ENCODE data around the gene ANAPC10. TPM values are rescaled to one million over a fixed set of nuclear protein-coding genes. Genes with fewer than 3 reads are reported as not detected.
A peak's percentile ranks its signal among the peaks of the same experiment; 100 is the strongest.
"Not testable (repeated sequence)": the region's sequence is repeated elsewhere in the genome, so short reads cannot be mapped to it uniquely, and the experiment has no call there.

Gene ANAPC10, protein sequence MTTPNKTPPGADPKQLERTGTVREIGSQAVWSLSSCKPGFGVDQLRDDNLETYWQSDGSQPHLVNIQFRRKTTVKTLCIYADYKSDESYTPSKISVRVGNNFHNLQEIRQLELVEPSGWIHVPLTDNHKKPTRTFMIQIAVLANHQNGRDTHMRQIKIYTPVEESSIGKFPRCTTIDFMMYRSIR
- total RNA-seq (2014; rRNA removed; shearing (Covaris generic)), result 22.9 and 31.4 TPM in 2 replicates

DNA sequence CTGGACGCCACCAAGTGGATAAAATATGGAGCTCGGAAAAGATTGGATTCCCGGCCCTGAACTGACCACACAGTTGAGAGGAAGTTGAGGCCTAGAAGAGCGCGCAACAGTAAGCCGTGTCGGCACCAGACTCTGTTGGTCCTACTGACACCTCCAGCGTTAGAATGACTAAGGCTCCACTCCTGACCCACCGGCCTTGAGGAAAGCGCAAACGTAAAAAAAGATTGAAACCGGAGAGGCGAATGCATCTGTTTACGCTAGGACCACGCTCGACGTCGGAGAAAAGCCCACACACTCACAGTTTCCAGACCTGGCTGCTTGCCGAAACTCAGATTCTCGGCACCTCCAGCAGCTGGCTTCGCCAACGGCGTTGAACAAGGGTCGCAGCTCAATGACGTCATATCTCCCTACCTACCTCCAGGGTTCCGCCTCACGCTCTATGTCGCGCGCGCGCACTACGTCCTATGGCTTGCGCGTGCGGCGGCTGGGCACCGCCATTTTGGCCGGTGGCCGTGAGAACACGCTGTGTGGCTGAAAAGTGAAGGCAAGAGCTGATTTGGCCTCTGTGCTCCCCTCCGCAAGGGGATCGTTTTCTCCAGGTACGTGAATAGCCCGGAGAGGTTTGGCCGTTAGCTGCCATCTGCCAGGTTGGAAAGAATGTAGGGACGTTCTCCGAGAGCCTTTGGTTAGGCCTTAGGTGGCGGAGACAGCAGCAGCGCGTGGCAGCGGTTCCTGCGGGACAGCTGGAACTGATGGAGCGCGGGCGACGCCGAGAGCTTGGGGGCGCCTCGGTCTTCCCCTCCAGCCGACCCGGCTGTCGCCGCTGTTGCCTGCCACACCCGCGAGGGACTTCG is at the start of gene ANAPC10, which contains the start of gene ABCE1:
TSS of gene ANAPC10 (minus strand) at position 376 of the 854 bp plus-strand sequence. CDS start 2,097 bp downstream, outside the sequence.
TSS of gene ABCE1 (plus strand) at position 491 of the 854 bp plus-strand sequence. CDS start 6,102 bp downstream, outside the sequence.
- peak within 1 kb of the TSS; percentile 91 for H3K4me3 ChIP-seq (ENCODE audit: insufficient read depth, low read depth, low read length)

DNA sequence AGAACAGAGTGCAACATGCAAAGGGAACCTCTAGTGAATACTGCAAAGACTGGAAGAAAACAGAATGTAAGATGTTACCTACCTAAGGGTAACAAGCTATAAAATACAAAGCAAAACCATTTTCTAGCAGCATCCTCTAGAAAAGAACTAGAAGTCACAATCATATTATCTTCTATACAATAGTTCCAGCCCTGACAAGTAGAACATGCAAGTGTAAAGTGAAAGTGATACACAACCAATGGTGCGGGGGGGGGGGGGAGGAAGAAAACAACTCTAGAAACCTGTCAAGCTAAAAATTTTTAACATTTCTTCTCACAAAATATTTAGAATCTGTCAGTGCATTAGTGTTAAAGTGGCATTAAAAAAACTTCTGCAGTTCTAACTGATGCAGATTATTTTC is 38.2 kb upstream of the ANAPC10 start:
- DNase-seq; H3K4me3 ChIP-seq (ENCODE audit: insufficient read depth, low read depth, low read length); H3K27me3 ChIP-seq (ENCODE audit: control insufficient read depth, insufficient read depth, low read length): not testable (repeated sequence)
- H3K36me3 ChIP-seq (replicated peaks; ENCODE audit: control insufficient read depth, insufficient read depth, low read length), result peaks cover 12% of the 10 kb centered on the region

More for the DNA sequence above, at the start of gene ANAPC10, which contains the start of gene ABCE1:
- peak; percentile 85 for DNase-seq
- Histone ChIP-seq H3K27me3 (ENCODE audit: control insufficient read depth, insufficient read depth, low read length) (no peaks in the 10 kb centered on the region), H3K36me3 (replicated peaks; ENCODE audit: control insufficient read depth, insufficient read depth, low read length) (peaks cover 4% of the 10 kb centered on the region)

DNA sequence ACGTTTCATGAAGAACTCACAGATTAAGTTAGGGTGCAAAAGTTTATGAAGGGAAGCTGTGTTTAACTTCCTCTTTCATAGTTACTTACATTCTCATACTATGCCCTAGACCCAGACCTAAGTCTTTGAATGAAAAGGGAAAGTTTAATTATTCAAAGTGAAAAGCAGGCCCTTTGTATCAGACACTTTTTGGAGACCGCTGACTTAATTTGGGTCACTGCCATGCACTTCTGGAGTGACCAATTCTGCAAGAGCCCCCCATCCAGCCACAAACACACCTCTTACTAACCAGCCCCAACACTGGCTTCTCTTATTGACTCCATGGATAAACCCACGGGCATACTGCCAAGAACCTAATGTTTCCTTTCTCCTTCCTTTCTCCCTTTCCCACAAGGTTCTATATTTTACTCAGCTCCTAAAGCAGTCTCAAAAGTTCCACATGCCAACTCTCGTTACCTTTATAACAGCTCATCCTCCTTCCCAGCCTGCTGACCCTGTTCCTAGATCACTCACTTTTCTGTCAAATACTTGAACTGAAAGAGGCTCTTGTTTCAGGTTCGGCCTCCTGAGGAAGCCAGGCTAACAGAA is 34.6 kb upstream of the ANAPC10 start:
- DNase-seq, result no peak
- H3K36me3 ChIP-seq (replicated peaks; ENCODE audit: control insufficient read depth, insufficient read depth, low read length), result no peaks in the 10 kb centered on the region; the same call in 1 of the 2 replicates
- no peak overlapping the region for H3K4me3 ChIP-seq (ENCODE audit: insufficient read depth, low read depth, low read length)
- H3K27me3 ChIP-seq (ENCODE audit: control insufficient read depth, insufficient read depth, low read length), result no peaks in the 10 kb centered on the region

DNA sequence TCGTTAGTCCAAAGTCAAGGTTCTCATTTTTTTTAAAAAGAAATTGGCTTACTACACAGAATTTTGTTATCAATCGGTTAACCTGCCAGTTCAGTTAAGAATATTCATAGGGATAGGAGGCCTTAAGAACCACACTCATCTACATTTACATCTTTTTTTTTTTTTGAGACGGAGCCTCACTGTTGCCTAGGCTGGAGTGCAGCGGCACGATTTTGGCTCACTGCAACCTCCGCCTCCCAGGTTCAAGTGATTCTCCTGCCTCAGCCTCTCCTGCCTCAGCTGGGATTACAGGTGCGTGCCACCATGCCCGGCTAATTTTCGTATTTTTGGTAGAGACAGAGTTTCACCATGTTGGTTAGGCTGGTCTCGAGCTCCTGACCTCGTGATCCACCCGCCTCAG is 33.9 kb upstream of the ANAPC10 start:
- Histone ChIP-seq H3K4me3 (ENCODE audit: insufficient read depth, low read depth, low read length) (no peak overlapping the region), H3K27me3 (ENCODE audit: control insufficient read depth, insufficient read depth, low read length) (no peaks in the 10 kb centered on the region), H3K36me3 (replicated peaks; ENCODE audit: control insufficient read depth, insufficient read depth, low read length) (no peaks in the 10 kb centered on the region; the same call in 1 of the 2 replicates)
- no peak for DNase-seq

DNA sequence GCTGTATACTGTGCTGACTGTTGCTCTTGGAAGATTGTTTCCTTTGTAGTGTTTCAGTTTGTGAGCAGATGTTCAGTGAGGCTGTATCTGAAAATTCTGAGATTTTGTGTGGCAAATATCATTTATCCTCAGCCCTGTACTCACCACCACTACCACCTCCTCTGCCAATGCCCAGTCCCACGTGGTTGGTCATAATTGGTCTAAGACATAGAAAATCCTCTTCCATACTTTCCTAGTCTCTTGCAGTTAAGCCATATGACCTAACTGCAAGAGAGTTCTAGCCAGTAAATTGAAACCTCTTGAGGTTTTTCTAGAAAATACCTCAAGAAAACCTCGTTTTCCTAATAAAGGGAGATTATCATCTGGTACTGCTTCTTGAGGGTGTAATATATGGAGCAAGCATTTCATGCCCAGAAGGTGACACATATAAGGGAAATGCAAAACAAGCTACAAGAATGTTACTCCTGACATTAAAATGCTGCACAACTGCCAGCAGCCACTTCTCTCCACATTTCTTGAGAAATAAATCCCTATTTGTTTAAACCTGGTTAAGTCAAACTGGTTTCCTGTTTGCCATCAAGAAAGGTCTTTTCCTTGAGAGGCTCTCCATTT is 32.9 kb upstream of the ANAPC10 start:
- no peak overlapping the region for H3K4me3 ChIP-seq (ENCODE audit: insufficient read depth, low read depth, low read length)
- H3K36me3 ChIP-seq (replicated peaks; ENCODE audit: control insufficient read depth, insufficient read depth, low read length), result no peaks in the 10 kb centered on the region; the same call in 1 of the 2 replicates
- no peak for DNase-seq
- H3K27me3 ChIP-seq (ENCODE audit: control insufficient read depth, insufficient read depth, low read length), result no peaks in the 10 kb centered on the region

DNA sequence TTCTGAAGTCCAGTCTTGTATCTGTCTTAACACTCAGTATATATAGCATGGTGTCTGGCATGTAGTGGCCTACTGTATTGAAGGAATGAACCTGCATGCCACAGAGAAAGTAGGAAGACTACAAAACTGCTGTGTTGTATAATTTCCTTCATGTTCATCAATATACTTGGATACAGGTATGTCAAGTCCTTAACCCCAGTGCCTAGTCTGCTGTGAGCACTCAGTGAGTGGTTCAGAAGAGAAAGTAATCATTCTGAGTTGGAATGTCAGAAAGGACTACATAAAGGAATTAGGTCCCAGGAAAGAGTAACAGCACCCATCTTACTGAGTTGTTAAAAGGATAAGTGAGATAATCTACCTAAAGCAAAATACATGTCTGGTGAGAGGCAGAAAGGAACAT is 32.1 kb upstream of the ANAPC10 start:
- H3K36me3 ChIP-seq (replicated peaks; ENCODE audit: control insufficient read depth, insufficient read depth, low read length), result peaks cover 5% of the 10 kb centered on the region
- no peak overlapping the region for H3K4me3 ChIP-seq (ENCODE audit: insufficient read depth, low read depth, low read length)
- no peak for DNase-seq
- no peaks in the 10 kb centered on the region for H3K27me3 ChIP-seq (ENCODE audit: control insufficient read depth, insufficient read depth, low read length)

DNA sequence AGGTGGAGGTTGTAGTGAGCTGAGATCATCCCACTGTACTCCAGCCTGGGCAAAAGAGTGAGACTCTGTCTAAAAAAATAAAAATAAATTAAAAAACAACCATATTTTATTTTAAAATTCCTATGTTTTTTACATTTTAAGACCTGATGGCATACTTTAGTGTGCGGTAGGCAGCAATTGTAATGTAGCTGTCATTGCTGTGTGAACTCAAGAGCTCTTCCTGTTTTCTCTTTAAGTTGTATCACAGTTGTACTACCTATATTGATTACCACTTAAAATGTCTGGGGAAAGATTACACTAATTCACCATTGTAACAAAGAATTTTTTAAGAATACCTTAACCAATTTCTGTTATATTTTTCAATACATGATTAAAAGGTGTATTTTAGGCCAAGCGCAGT is 27.4 kb upstream of the ANAPC10 start:
- Histone ChIP-seq H3K4me3 (ENCODE audit: insufficient read depth, low read depth, low read length) (no peak overlapping the region), H3K36me3 (replicated peaks; ENCODE audit: control insufficient read depth, insufficient read depth, low read length) (peaks cover 14% of the 10 kb centered on the region), H3K27me3 (ENCODE audit: control insufficient read depth, insufficient read depth, low read length) (no peaks in the 10 kb centered on the region)
- no peak for DNase-seq

DNA sequence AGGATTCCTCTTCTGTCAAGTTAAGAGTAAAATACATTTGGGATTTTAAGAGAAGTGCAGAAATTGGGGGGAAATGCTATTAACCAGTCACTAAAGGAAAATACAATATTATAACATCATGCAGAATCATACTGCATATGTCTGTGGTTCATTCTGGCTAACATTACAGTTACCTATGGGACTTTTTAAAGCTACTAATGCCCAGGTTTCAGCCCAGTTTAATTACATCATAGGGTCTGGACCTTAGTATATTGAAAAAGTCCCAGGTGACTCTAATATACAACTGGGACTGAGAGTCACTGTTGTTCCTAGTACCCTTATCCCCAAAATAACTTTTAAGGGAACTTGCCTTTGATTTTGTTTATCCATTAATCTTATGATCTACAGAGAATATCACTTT is 10.1 kb upstream of the ANAPC10 start:
- no peak overlapping the region for H3K4me3 ChIP-seq (ENCODE audit: insufficient read depth, low read depth, low read length)
- no peaks in the 10 kb centered on the region for H3K27me3 ChIP-seq (ENCODE audit: control insufficient read depth, insufficient read depth, low read length)
- DNase-seq, result no peak
- H3K36me3 ChIP-seq (replicated peaks; ENCODE audit: control insufficient read depth, insufficient read depth, low read length), result peaks cover 18% of the 10 kb centered on the region

DNA sequence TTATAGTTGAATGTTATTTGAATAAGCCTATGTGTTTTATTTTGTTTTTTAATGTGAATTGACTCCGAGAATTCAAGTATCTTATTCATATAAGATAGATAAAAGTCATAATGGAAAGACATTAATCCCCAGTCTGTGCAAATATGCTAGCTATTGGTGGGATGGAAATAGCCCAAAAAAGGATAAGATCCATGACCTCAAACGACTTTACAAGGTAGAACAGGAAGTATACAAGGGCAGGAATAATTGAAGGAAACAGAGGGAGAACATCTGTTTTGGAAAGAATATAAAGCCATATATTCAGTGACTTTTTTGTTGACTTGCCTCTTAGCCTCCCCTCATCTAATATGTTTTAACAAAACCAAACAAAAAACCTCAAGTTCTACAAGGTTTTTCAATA is 9.1 kb upstream of the ANAPC10 start:
- peaks cover 12% of the 10 kb centered on the region for H3K36me3 ChIP-seq (replicated peaks; ENCODE audit: control insufficient read depth, insufficient read depth, low read length)
- H3K4me3 ChIP-seq (ENCODE audit: insufficient read depth, low read depth, low read length), result no peak overlapping the region
- H3K27me3 ChIP-seq (ENCODE audit: control insufficient read depth, insufficient read depth, low read length), result no peaks in the 10 kb centered on the region
- no peak for DNase-seq

DNA sequence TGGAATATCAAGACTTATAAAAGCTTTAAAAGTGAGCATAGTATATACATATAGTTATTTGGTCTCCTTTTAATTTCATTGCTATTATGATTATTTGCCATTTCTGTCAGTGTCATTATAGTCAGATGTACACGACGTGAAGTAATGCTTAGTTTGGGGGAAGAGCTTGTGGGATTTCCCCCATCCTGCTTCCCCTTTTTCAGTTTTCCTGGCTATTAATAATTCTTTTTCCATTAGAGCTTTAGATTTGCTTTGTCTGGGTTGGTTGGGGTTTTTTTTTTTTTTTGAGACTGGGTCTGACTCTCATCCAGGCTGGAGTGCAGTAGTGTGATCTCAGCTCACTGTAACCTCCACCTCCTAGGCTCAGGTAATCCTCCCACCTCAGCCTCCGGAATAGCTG is 5.5 kb upstream of the ANAPC10 start:
- H3K36me3 ChIP-seq (replicated peaks; ENCODE audit: control insufficient read depth, insufficient read depth, low read length), result peaks cover 11% of the 10 kb centered on the region
- no peak overlapping the region for H3K4me3 ChIP-seq (ENCODE audit: insufficient read depth, low read depth, low read length)
- H3K27me3 ChIP-seq (ENCODE audit: control insufficient read depth, insufficient read depth, low read length), result no peaks in the 10 kb centered on the region
- no peak for DNase-seq

DNA sequence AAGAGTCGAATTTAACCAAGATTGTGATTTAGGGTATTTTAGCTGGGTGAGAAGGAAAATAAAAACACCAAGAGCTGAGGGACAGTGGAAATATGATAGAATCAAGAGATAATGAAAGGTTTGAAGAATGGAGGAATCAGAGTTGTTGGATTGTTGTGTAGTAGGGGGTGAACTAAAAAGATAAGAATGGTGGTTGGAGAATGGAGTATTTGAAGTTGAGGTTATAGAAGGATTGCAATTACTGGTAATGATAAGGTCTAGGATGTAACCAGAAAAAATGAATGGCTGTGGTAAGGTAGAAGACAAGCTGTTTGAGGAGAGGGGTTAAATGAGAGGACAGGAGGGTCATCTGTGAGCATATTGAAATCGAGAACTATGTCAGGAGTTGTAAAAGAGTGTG is 4.6 kb upstream of the ANAPC10 start:
- DNase-seq, result no peak
- Histone ChIP-seq H3K4me3 (ENCODE audit: insufficient read depth, low read depth, low read length) (no peak overlapping the region), H3K27me3 (ENCODE audit: control insufficient read depth, insufficient read depth, low read length) (no peaks in the 10 kb centered on the region), H3K36me3 (replicated peaks; ENCODE audit: control insufficient read depth, insufficient read depth, low read length) (peaks cover 11% of the 10 kb centered on the region)

DNA sequence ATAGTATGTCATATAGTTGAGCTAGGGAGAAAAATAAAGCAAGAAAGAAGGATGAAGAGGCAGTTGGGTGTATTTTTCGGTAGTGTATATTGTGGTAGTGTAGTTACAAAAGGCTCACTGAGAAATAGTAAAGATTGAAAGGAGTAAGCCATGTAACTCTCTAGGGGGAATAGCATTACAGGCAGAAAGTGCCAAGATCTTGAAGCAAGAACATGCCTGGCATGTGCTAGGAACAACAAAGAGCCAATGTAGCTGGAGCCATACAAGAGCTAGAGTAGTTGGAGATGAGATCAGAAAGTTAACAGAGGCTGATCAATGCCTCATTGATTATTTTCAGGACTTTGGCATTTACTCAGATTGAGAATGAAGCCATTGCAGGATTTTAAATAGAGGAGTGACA is 3.1 kb upstream of the ANAPC10 start:
- H3K36me3 ChIP-seq (replicated peaks; ENCODE audit: control insufficient read depth, insufficient read depth, low read length), result peaks cover 10% of the 10 kb centered on the region
- no peaks in the 10 kb centered on the region for H3K27me3 ChIP-seq (ENCODE audit: control insufficient read depth, insufficient read depth, low read length)
- no peak overlapping the region for H3K4me3 ChIP-seq (ENCODE audit: insufficient read depth, low read depth, low read length)
- DNase-seq, result no peak

DNA sequence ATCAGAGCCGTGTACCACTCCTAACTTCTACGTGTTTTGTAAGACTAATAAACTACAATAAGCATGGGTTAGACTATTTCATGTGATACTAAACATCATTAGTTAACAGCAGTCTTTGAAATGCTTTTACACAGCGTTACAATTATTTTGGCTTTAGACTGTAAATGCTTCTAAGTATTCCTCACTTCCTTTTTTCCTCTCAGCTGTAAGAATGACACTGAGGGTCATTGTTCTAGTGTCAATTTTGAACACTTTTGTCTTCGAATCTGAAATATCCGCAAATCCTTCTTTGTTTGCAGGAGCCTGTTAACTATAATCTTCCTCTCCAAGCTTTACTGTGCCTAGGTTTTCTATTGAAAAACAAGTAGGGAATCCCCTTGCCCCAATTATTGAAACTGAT is 1.7 kb upstream of the ANAPC10 start:
- Histone ChIP-seq H3K36me3 (replicated peaks; ENCODE audit: control insufficient read depth, insufficient read depth, low read length) (peaks cover 3% of the 10 kb centered on the region), H3K27me3 (ENCODE audit: control insufficient read depth, insufficient read depth, low read length) (no peaks in the 10 kb centered on the region), H3K4me3 (ENCODE audit: insufficient read depth, low read depth, low read length) (peak overlapping the region; percentile 3)
- no peak for DNase-seq

DNA sequence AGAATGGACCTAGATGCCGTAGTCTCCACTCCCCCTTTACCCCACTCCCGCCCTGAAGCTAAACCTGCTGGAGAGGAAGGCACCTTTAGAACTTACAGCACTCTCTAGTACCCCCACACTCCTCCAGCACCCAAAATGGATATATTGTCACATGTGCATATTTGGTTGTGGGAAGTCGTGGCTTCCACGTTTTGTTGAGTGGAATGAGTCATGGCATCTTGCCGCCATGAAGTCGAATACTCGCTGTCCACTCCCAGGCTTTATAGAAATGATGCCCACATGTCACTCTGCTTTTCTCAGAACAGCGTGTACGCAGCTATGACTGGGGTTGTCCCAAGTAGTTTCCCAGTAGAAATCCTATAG is 660 bp upstream of the ANAPC10 start:
- no peak for DNase-seq
- H3K27me3 ChIP-seq (ENCODE audit: control insufficient read depth, insufficient read depth, low read length), result no peaks in the 10 kb centered on the region
- peaks cover 4% of the 10 kb centered on the region for H3K36me3 ChIP-seq (replicated peaks; ENCODE audit: control insufficient read depth, insufficient read depth, low read length)
- H3K4me3 ChIP-seq (ENCODE audit: insufficient read depth, low read depth, low read length), result peak overlapping the region; percentile 91
